HL-60 (cell line): Measurements from ENCODE around the gene TGIF1.
A peak's percentile ranks its signal among the peaks of the same experiment; 100 is the strongest.

Source experiments
- DNase-seq, 2 experiments: peaks; one replicate each; pipeline ENCODE4 v3.0.0-alpha.2; 2010 to 2020; ENCODE audit warnings: low read depth in 1 of 2, low spot score in 1 of 2
- H3K27ac ChIP-seq: fragments of 250-450 bp; sonication (Bioruptor Pico); replicated peaks from 2 replicates; pipeline ENCODE4 v1.5.1; 2020; ENCODE audit warnings: mild to moderate bottlenecking, moderate library complexity
- H3K27me3 ChIP-seq: fragments of 250-450 bp; sonication (Bioruptor Pico); 2 replicates; pipeline ENCODE4 v1.5.1; 2021; ENCODE audit warnings: mild to moderate bottlenecking, moderate library complexity; ENCODE audit not compliant: insufficient read depth, poor library complexity, severe bottlenecking
- H3K4me3 ChIP-seq: replicated peaks from 2 replicates; pipeline ENCODE4 v1.5.1; 2011; ENCODE audit warnings: mild to moderate bottlenecking, control low read depth, low read length; ENCODE audit not compliant: insufficient read depth
- GABPA ChIP-seq: IDR thresholded peaks from 2 replicates; pipeline ENCODE4 v1.6.1; 2012; ENCODE audit warnings: low read depth
- POLR2AphosphoS5 ChIP-seq: IDR thresholded peaks from 2 replicates; pipeline ENCODE4 v1.6.1; 2012; ENCODE audit warnings: low read depth
- REST ChIP-seq: IDR thresholded peaks from 2 replicates; pipeline ENCODE4 v1.6.1; 2012; ENCODE audit warnings: low read depth; ENCODE audit not compliant: insufficient replicate concordance
- SPI1 ChIP-seq: IDR thresholded peaks from 2 replicates; pipeline ENCODE4 v1.6.1; 2012; ENCODE audit warnings: low read depth, mild to moderate bottlenecking, borderline replicate concordance
- long read RNA-seq: library from polyadenylated mRNA; unstranded; transcript quantifications from one replicate; pipeline ENCODE4 v2.0.0, GENCODE V29; 2020
- TF ChIP-seq, protein P1 (sequence below): IDR thresholded peaks from one replicate; pipeline ENCODE4 v1.5.1; 2011; ENCODE audit warnings: low read length, control low read depth, inconsistent platforms; ENCODE audit not compliant: insufficient read depth

TGIF1 gene
- long read RNA-seq, transcript TGIF1-212 (3 exons, 563 nt), result minor isoform, 13 of 188 reads
- long read RNA-seq, transcript TGIF1-206 (3 exons, 1,689 nt), result minor isoform, 28 of 188 reads
- long read RNA-seq, transcript TGIF1-202 (3 exons, 2,076 nt), result major isoform, 66 of 188 reads
- long read RNA-seq, transcript TGIF1-207 (4 exons, 1,585 nt), result minor isoform, 43 of 188 reads
- long read RNA-seq, partial matches to known transcripts, result 0 of 188 reads
- long read RNA-seq, other reads (novel, unspliced or antisense), result 23 of 188 reads

- peak within 1 kb of the TSS; percentile 95 for H3K27ac ChIP-seq
- TF ChIP-seq POLR2AphosphoS5 (no peak; the same call in none of the 2 replicates), SPI1 (no peak), GABPA (no peak), REST (peak; percentile 62)
- TF ChIP-seq, protein P1, sequence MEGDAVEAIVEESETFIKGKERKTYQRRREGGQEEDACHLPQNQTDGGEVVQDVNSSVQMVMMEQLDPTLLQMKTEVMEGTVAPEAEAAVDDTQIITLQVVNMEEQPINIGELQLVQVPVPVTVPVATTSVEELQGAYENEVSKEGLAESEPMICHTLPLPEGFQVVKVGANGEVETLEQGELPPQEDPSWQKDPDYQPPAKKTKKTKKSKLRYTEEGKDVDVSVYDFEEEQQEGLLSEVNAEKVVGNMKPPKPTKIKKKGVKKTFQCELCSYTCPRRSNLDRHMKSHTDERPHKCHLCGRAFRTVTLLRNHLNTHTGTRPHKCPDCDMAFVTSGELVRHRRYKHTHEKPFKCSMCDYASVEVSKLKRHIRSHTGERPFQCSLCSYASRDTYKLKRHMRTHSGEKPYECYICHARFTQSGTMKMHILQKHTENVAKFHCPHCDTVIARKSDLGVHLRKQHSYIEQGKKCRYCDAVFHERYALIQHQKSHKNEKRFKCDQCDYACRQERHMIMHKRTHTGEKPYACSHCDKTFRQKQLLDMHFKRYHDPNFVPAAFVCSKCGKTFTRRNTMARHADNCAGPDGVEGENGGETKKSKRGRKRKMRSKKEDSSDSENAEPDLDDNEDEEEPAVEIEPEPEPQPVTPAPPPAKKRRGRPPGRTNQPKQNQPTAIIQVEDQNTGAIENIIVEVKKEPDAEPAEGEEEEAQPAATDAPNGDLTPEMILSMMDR, result no peak
- peak; percentile 67 to 83 for DNase-seq
- no peaks in the 10 kb centered on the region for H3K27me3 ChIP-seq
- peak within 1 kb of the TSS; percentile 92 for H3K4me3 ChIP-seq
Measured at GRCh38 chr18:3450012-3450798, at the start of gene TGIF1. TSS of gene TGIF1 (plus strand) at chr18:3450172. CDS start at chr18:3450490, 318 bp downstream.

DNA sequence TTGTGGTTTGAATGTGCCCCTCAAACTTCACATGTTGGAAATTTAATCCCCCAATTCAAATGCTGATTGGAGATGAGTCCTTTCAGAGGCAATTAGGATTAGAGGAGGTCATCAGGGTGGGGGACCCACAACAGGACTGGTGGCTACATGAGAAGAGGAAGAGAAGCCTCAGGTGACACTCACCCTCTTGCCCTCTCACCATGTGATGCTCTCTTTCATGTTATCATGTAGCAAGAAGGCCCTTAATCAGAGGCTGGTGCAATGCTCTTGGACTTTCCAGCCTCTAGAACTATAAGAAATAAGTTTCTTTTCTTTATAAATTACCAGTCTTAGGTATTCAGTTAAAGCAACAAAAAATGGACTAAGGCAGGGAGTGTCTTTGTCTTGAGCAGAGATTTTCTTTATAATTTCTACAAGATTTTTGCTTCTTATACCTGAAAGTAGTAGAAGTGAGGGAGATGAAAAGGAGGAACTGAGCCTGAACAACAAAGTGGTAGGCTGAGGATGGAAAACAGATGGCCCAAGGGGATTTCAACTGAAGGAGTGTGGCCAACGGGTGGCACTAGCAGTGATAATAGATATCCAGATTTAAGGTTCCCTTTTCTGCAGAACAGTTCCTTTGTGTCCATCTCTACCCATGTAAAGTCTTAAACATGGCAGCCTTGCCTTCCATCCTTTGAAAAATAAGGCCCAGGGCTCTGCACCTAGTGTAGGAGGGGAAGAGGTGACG lies 49.2 kb upstream of the TGIF1 start:
- no peak overlapping the region for H3K27ac ChIP-seq
- H3K27me3 ChIP-seq, result no peaks in the 10 kb centered on the region
- peak in 1 of 2 experiments; percentile 51 for DNase-seq
- H3K4me3 ChIP-seq, result no peak overlapping the region
- TF ChIP-seq SPI1 (peak; percentile 76), GABPA (no peak), POLR2AphosphoS5 (no peak), REST (no peak)
- TF ChIP-seq, protein P1, result no peak

- no peak overlapping the region for H3K4me3 ChIP-seq
Measured at GRCh38 chr18:3401669-3402620, 48.0 kb upstream of the TGIF1 start.

More at GRCh38 chr18:3401669-3402620, 48.0 kb upstream of the TGIF1 start:
- Histone ChIP-seq H3K27ac (no peak overlapping the region), H3K27me3 (no peaks in the 10 kb centered on the region)
- TF ChIP-seq REST (no peak), POLR2AphosphoS5 (no peak), GABPA (no peak), SPI1 (no peak)
- TF ChIP-seq, protein P1, result no peak
- DNase-seq, result no peak
